H9 (cell line): ENCODE data around the gene GPC6. TPM values are rescaled to one million over a fixed set of nuclear protein-coding genes. Genes with fewer than 3 reads are reported as not detected.

ENCODE experiments used
- DNase-seq: peaks from one replicate; pipeline ENCODE4 v3.0.0-alpha.2; 2017
- H2AFZ ChIP-seq: one replicate; pipeline ENCODE4 v1.6.1; 2013; ENCODE audit warnings: mild to moderate bottlenecking, low read length, control low read depth, moderate library complexity
- H2AK5ac ChIP-seq: 2 replicates; pipeline ENCODE4 v1.6.1; 2013; ENCODE audit warnings: low read length, control low read depth, mixed read lengths; ENCODE audit not compliant: insufficient read length
- H2BK120ac ChIP-seq: one replicate; pipeline ENCODE4 v1.6.1; 2013; ENCODE audit warnings: low read depth, mild to moderate bottlenecking, low read length, control low read depth, inconsistent platforms; ENCODE audit not compliant: poor library complexity, severe bottlenecking
- H2BK12ac ChIP-seq: 2 replicates; pipeline ENCODE4 v1.6.1; 2013; ENCODE audit warnings: low read length, control low read depth, mixed read lengths, low read depth; ENCODE audit not compliant: insufficient read length
- H2BK15ac ChIP-seq: 2 replicates; pipeline ENCODE4 v1.6.1; 2013; ENCODE audit warnings: low read depth, low read length, control low read depth
- H2BK20ac ChIP-seq: one replicate; pipeline ENCODE4 v1.6.1; 2013; ENCODE audit warnings: low read depth, mild to moderate bottlenecking, low read length, control low read depth, inconsistent platforms; ENCODE audit not compliant: poor library complexity, severe bottlenecking
- H2BK5ac ChIP-seq: 2 replicates; pipeline ENCODE4 v1.6.1; 2013; ENCODE audit warnings: low read length, control low read depth, mixed read lengths; ENCODE audit not compliant: insufficient read length
- H3K14ac ChIP-seq: 2 replicates; pipeline ENCODE4 v1.6.1; 2013; ENCODE audit warnings: low read length, control low read depth; ENCODE audit not compliant: insufficient read depth
- H3K18ac ChIP-seq: 2 replicates; pipeline ENCODE4 v1.6.1; 2013; ENCODE audit warnings: low read depth, mild to moderate bottlenecking, mixed read lengths, low read length, control low read depth; ENCODE audit not compliant: insufficient read length
- H3K23ac ChIP-seq: 2 replicates; pipeline ENCODE4 v1.6.1; 2013; ENCODE audit warnings: low read length, control low read depth, mixed read lengths, low read depth; ENCODE audit not compliant: insufficient read length
- H3K23me2 ChIP-seq: 2 replicates; pipeline ENCODE4 v1.6.1; 2013; ENCODE audit warnings: low read depth, mild to moderate bottlenecking, mixed read lengths, low read length, control low read depth; ENCODE audit not compliant: insufficient read length, poor library complexity, severe bottlenecking
- H3K27ac ChIP-seq: 2 replicates; pipeline ENCODE4 v1.5.1; 2013; ENCODE audit warnings: low read length, control low read depth, mixed read lengths, low read depth; ENCODE audit not compliant: insufficient read length
- H3K27me3 ChIP-seq: 2 replicates; pipeline ENCODE4 v1.6.1; 2013; ENCODE audit warnings: low read length, control low read depth, inconsistent platforms; ENCODE audit not compliant: insufficient read depth
- H3K4ac ChIP-seq: 2 replicates; pipeline ENCODE4 v1.6.1; 2013; ENCODE audit warnings: low read depth, mild to moderate bottlenecking, control low read depth, inconsistent platforms, low read length, moderate library complexity
- H3K4me1 ChIP-seq: 2 replicates; pipeline ENCODE4 v1.6.1; 2013; ENCODE audit warnings: low read length, control low read depth, inconsistent platforms; ENCODE audit not compliant: insufficient read depth
- H3K4me2 ChIP-seq: 2 replicates; pipeline ENCODE4 v1.6.1; 2013; ENCODE audit warnings: low read length, control low read depth, mixed read lengths; ENCODE audit not compliant: insufficient read length, insufficient read depth
- H3K56ac ChIP-seq: 2 replicates; pipeline ENCODE4 v1.6.1; 2013; ENCODE audit warnings: low read depth, mild to moderate bottlenecking, mixed read lengths, low read length, control low read depth; ENCODE audit not compliant: insufficient read length
- H3K79me1 ChIP-seq: 2 replicates; pipeline ENCODE4 v1.6.1; 2013; ENCODE audit warnings: low read depth, mild to moderate bottlenecking, moderate library complexity, low read length, control low read depth, inconsistent platforms; ENCODE audit not compliant: insufficient read depth, poor library complexity, severe bottlenecking
- H3K79me2 ChIP-seq: 2 replicates; pipeline ENCODE4 v1.6.1; 2013; ENCODE audit warnings: low read length, control low read depth, inconsistent platforms; ENCODE audit not compliant: insufficient read depth
- H3K9ac ChIP-seq: 2 replicates; pipeline ENCODE4 v1.6.1; 2013; ENCODE audit warnings: low read length, control low read depth, mixed read lengths; ENCODE audit not compliant: insufficient read length; ENCODE audit errors: extremely low read depth
- H3K9me3 ChIP-seq: one replicate; pipeline ENCODE4 v1.6.1; 2013; ENCODE audit warnings: low read depth, low read length, inconsistent platforms; ENCODE audit not compliant: control insufficient read depth
- H3T11ph ChIP-seq: one replicate; pipeline ENCODE4 v1.6.1; 2013; ENCODE audit warnings: mild to moderate bottlenecking, low read length, control low read depth, inconsistent platforms
- H4K20me1 ChIP-seq: one replicate; pipeline ENCODE4 v1.6.1; 2013; ENCODE audit not compliant: control insufficient read depth, insufficient read length, insufficient read depth
- H4K5ac ChIP-seq: 2 replicates; pipeline ENCODE4 v1.6.1; 2013; ENCODE audit warnings: low read depth, mild to moderate bottlenecking, mixed read lengths, low read length, control low read depth; ENCODE audit not compliant: insufficient read length
- H4K8ac ChIP-seq: replicated peaks from 2 replicates; pipeline ENCODE4 v1.6.1; 2013; ENCODE audit warnings: low read length, control low read depth, mixed read lengths, low read depth; ENCODE audit not compliant: insufficient read length
- H4K91ac ChIP-seq: 2 replicates; pipeline ENCODE4 v1.6.1; 2013; ENCODE audit warnings: low read depth, mild to moderate bottlenecking, moderate library complexity, mixed read lengths, low read length, control low read depth; ENCODE audit not compliant: insufficient read length
- H3K27ac Mint-ChIP-seq, 3 experiments: 2 replicates in 2 of 3; 3 replicates in 1 of 3; pipeline ENCODE4 v1.8.0; 2020 to 2021; ENCODE audit warnings: mixed read lengths in 3 of 3, mild to moderate bottlenecking in 1 of 3, moderate library complexity in 1 of 3
- H3K27me3 Mint-ChIP-seq: 2 replicates; pipeline ENCODE4 v1.8.0; 2021; ENCODE audit warnings: low read depth, mild to moderate bottlenecking, moderate library complexity, mixed read lengths
- H3K36me3 Mint-ChIP-seq, 3 experiments: 2 replicates in 2 of 3; 3 replicates in 1 of 3; pipeline ENCODE4 v1.8.0; 2020 to 2021; ENCODE audit warnings: low read depth in 3 of 3, mixed read lengths in 3 of 3; ENCODE audit not compliant: insufficient read depth in 1 of 3
- H3K4me1 Mint-ChIP-seq, 2 experiments: 2 replicates each; pipeline ENCODE4 v1.8.0; 2020; ENCODE audit warnings: mixed read lengths in 2 of 2
- H3K4me3 Mint-ChIP-seq, 2 experiments: 2 replicates in 1 of 2; 3 replicates in 1 of 2; pipeline ENCODE4 v1.8.0; 2020 to 2021; ENCODE audit warnings: mild to moderate bottlenecking in 2 of 2, mixed read lengths in 2 of 2, moderate library complexity in 1 of 2
- H3K9me3 Mint-ChIP-seq, 2 experiments: 2 replicates in 1 of 2; 3 replicates in 1 of 2; pipeline ENCODE4 v1.8.0; 2020; ENCODE audit warnings: mild to moderate bottlenecking in 2 of 2, mixed read lengths in 2 of 2, moderate library complexity in 1 of 2
- CTCF ChIP-seq: fragments of 200-600 bp; sonication (generic); conservative IDR thresholded peaks from 3 replicates; pipeline ENCODE4 v1.8.0; 2021; ENCODE audit warnings: antibody characterized with exemption, mild to moderate bottlenecking
- WGBS: extraction: QIAGEN DNeasy Blood & Tissue Kit; methylation state at CpG from one replicate; pipeline ENCODE4 v1.1.7; 2013; ENCODE audit warnings: missing lambda C conversion rate, low lambda C conversion rate, mixed read lengths; ENCODE audit not compliant: insufficient read length; ENCODE audit errors: extremely low coverage; 5-methylcytosine and 5-hydroxymethylcytosine counted together
- total RNA-seq: library from RNA; stranded (reverse); gene quantifications from 2 replicates; pipeline ENCODE4 v1.2.1, GENCODE V29; 2021

GPC6 gene
- total RNA-seq, 1 experiment from 2014 or later: 15.6 TPM

- Histone ChIP-seq H3K4ac (no peak overlapping the region), H3K27ac (no peak overlapping the region), H3K27me3 (no peaks in the 10 kb centered on the region), H2BK12ac (no peak overlapping the region), H4K20me1 (no peaks in the 10 kb centered on the region), H3T11ph (no peak overlapping the region), H3K23me2 (no peaks in the 10 kb centered on the region), H2BK5ac (no peak overlapping the region), H2BK120ac (no peak overlapping the region), H3K18ac (no peak overlapping the region), H3K4me2 (no peak overlapping the region), H4K91ac (no peak overlapping the region), H2BK15ac (no peak overlapping the region), H3K4me1 (no peaks in the 10 kb centered on the region), H4K8ac (no peak overlapping the region), H3K9ac (no peak overlapping the region), H4K5ac (no peak overlapping the region), H2BK20ac (no peak overlapping the region), H3K14ac (no peak overlapping the region), H3K23ac (no peak overlapping the region), H3K79me2 (no peaks in the 10 kb centered on the region), H3K79me1 (no peaks in the 10 kb centered on the region), H2AK5ac (no peak overlapping the region), H3K9me3 (no peaks in the 10 kb centered on the region), H2AFZ (no peak overlapping the region), H3K56ac (no peak overlapping the region)
- Mint-ChIP-seq H3K9me3 (no peaks in the 10 kb centered on the region), H3K27me3 (no peaks in the 10 kb centered on the region), H3K27ac (no peak overlapping the region), H3K4me3 (no peak overlapping the region), H3K4me1 (no peaks in the 10 kb centered on the region), H3K36me3 (no peaks in the 10 kb centered on the region)
- DNase-seq: no peak
- WGBS: no CpG with 5 or more reads among the region's 3 CpGs
- no peak for TF ChIP-seq CTCF
Measured at GRCh38 chr13:94205896-94206295, 979.3 kb downstream of the GPC6 start.
